Cardiac fibroblast (primary cell): ENCODE data around the gene TCP11.

Source experiments
- DNase-seq, 2 donors: peaks; one replicate each; pipeline versions ENCODE4 v3.0.0 to v3.0.0-alpha.2; 2010; ENCODE audit warnings: low read depth in 2 of 2
- H3K4me3 ChIP-seq, 2 donors: replicated peaks in 1 of 2; 1 replicate in 1 of 2; 2 replicates in 1 of 2; pipeline ENCODE4 v1.5.1; 2011; ENCODE audit warnings: low read depth in 2 of 2, low read length in 2 of 2, mild to moderate bottlenecking in 2 of 2, moderate library complexity in 1 of 2
- TF ChIP-seq, protein P1 (sequence below): IDR thresholded peaks from one replicate; pipeline ENCODE4 v1.5.1; 2011; ENCODE audit warnings: low read depth, mild to moderate bottlenecking, low read length, inconsistent platforms

The TCP11 gene

DNA sequence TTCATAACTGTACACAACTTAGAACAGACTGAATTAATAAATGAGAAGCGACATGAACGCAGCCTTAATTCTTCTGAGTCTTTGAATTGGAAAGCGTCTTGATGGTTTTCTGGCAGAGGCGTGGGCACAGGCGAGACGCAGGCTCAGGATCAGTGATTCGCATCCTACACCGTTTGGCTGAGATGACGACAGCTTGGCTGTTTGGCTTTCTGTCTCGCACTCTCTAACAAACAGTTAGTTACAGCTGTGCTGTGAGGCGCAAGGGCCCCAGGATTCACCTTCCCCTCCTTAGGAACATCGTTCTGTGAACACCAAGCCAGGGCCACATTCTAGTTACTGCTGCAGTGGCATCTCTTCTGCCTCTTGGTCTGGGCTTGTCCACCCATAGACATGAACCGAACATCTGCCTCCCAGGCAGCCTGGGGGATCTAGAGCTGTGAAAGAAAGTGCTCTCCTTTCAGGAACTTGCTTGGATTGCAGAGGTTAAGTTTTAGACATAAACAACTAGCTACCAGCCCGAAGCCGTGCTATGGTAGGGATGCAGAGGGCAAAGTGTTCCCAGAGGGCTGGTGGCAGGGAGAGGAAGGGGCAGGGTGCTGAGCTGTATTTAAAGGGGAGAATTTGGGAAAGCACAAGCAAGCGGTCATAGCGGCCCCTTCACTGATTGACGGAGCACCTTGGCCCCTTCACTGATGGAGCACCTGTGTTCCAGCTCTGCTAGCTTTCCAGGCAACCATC, 49.6 kb downstream of the TCP11 start:
- TF ChIP-seq, protein P1, sequence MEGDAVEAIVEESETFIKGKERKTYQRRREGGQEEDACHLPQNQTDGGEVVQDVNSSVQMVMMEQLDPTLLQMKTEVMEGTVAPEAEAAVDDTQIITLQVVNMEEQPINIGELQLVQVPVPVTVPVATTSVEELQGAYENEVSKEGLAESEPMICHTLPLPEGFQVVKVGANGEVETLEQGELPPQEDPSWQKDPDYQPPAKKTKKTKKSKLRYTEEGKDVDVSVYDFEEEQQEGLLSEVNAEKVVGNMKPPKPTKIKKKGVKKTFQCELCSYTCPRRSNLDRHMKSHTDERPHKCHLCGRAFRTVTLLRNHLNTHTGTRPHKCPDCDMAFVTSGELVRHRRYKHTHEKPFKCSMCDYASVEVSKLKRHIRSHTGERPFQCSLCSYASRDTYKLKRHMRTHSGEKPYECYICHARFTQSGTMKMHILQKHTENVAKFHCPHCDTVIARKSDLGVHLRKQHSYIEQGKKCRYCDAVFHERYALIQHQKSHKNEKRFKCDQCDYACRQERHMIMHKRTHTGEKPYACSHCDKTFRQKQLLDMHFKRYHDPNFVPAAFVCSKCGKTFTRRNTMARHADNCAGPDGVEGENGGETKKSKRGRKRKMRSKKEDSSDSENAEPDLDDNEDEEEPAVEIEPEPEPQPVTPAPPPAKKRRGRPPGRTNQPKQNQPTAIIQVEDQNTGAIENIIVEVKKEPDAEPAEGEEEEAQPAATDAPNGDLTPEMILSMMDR: no peak
- no peak overlapping the region for H3K4me3 ChIP-seq
- no peak for DNase-seq

DNA sequence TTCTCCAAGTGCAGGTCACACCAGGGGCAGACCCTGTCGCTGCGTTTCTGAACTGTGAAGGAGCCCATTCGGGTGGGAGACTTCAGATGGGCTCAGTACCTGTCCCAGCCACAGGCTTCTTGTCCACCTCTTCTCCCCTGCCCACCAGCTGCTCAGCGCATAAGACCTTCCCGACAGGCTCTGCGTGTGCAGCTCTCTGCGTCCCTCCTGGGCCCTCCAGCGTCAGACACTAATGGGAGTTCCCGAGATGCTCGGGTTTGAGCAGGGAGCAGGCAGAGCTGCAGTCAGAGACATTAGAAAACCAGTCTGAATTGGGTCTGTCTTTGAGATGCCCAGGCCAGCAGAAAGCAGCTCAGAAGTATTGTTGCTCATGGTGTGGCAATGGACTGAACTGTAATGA, 50.4 kb downstream of the TCP11 start:
- DNase-seq: no peak
- TF ChIP-seq, protein P1: no peak
- H3K4me3 ChIP-seq: no peak overlapping the region

DNA sequence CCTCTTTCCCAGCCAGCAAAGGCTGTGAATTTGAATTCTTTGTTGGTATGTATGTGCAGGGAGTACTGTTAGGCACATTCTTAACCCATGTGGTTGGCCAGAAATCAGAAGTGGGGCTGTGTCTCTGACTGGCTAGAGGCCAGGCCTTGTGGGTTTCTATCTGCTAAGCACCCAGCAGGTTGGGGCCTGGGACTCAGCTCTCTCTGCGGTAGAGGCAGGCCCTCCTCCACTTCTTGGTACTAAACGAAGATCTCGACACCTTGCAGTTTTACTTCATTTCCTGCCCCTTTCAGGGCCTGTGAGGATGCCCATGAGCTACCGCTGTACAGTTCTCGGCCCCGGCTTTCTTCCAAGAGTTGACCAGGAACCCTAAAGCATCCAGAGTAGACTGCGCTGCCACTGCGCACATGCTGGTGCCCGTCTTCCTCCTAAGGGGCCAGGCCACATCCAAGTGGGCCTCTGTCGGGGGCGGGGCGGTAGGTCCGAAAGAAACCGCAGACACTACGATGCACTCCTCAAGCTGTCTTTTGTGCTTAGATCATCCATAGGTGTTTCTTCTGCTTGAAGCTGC, 51.1 kb downstream of the TCP11 start:
- H3K4me3 ChIP-seq: no peak overlapping the region
- peak; percentile 53 to 76 for DNase-seq

DNA sequence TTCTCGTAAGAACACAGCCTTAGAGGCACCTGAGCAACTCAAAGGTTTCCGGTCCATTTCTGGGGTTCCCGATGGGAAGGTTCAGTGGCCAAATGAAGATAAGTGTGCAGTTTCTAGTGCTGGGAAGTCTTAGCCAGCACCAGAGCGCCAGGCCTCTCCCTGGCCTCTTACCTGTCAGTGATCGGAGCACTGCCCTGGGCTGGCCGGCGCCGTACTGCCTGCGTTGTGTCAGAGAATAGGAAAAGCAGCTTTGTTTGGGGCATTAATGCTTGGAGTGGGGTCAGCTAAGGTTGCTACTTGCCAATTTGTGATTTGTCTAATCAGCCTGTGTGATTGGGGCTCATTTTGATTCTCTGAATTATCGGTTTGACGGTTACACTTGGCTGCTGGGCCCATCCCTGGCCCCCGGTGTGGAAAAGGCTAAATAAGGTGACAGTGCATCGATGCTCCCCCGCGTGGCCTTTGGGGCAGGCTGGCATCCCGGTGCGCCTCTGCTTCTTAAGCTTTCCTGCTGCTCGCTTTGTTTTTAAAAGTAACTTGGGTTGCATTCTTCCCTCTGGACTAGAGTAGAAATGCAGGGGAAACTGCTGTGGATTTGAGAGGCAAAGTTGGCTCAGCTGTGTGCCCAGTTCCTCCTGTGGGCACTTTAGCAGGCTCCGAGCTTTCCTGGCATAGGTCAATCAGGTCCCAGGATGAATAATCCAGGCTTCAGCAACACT, 51.8 kb downstream of the TCP11 start:
- no peak for DNase-seq
- H3K4me3 ChIP-seq: no peak overlapping the region
- TF ChIP-seq, protein P1: no peak

More for the DNA sequence above, 51.1 kb downstream of the TCP11 start:
- TF ChIP-seq, protein P1: no peak

DNA sequence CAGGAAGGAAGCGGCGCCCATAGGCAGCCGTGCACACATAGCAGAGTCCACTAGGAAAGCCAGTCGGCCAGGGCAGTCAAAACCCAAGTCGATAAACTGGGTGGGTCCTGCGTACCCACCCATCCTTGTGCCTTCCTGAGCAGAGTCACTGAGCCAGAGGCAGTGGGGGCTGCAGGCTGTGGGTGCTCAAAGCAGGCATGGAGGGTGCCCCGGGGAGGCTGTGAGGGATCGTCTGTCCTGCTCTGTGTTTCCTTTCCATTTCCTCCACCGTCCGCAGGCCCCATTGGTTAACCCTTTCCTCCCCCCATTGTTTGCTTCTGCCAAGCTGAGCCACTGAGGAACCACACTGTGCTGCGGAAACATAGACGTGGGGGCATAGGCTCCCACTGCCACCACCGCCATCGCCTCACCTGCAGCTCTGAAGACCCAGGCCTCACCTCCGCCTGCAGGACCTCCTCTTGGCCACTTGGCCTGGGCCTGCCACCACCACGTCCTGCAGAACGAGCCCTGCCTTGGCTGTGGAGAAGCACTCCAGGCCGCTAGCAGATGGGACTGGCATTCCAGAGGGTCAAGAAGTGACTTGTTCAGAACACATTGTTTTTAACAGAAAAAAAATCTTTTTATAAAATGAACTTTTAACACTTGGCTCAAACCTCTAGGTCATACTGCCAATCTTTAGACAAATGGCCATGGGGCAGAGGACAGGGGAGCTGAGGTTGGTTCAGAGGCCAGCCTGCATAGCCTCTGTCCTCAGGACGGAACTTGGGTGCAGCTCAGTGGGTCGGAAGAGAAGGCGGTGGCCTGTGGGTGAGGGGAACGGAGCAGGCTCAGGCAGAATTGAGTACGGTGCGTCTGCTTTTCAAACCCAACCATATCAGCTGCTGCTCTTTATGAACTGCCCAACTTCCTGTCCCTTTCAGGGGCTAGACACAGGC, 52.6 kb downstream of the TCP11 start:
- no peak for DNase-seq
- no peak overlapping the region for H3K4me3 ChIP-seq
- TF ChIP-seq, protein P1: no peak

DNA sequence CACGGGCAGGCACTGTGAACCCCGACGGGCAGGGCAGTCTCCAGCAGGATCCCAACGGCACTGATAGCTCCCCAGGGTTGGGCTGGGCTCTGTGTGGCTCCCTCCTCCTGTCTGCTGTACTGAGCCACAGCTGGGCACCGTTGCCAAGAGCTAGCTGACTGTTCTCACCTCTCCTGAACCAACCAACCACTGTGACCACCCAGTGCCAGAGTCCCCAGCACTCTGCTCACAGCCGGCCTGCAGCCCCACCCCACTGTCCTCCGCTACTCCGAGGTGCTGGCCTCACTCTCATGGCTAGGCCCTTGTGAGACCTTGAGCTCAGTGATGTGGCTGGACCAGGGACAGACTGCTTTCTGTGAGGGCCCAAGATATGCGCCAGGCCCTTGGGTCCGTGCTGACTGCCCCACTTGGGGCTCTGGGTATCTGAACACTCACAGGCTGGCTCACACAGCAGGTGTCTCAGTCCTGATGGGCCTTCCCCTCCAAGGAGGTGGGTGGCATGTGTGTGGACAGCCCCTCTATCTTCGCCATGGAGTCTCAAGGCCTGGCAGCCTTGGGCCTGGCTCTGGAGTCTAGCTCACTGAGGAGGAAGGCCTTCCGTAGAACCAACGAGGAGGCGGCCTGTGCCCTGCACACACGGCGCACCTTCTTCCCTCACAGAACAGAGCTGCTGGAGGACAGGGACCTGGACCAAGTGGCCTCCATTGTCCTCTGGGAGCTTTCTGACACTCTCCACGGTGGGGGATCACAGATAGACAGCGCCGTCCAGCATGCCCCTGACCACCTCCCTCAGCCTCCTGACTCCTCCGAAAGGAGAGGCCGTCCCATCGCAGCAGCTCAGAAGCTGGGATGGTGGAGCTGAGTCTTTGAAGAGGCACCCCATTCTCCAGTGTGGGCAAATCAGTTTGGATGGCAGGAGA, 53.5 kb downstream of the TCP11 start:
- H3K4me3 ChIP-seq: no peak overlapping the region
- no peak for DNase-seq
- TF ChIP-seq, protein P1: no peak
